OCI-LY7 (cell line): ENCODE measurements around the gene SLC19A1. TPM values are rescaled to one million over a fixed set of nuclear protein-coding genes. Genes with fewer than 3 reads are reported as not detected.
"Not testable (repeated sequence)": the region's sequence is repeated elsewhere in the genome, so short reads cannot be mapped to it uniquely, and the experiment has no call there.

Source experiments
- BruUV-seq: library from RNA; stranded (reverse); fragments of 400-500 nt; replicated peaks from 2 replicates; lab custom pipeline; 2021; lab: Mats Ljungman, UMichigan
- CTCF ChIA-PET: fragments of 300-600 bp; sonication (Branson Sonifier 250); formaldehyde crosslinking; loops from one replicate; lab custom pipeline; 2022; ENCODE audit warnings: antibody characterized with exemption; ENCODE audit not compliant: unreplicated experiment; lab: Charles Lee
- POLR2A ChIA-PET: fragments of 300-600 bp; sonication (Branson Sonifier 250); formaldehyde crosslinking; loops from one replicate; lab custom pipeline; 2022; ENCODE audit warnings: antibody characterized with exemption; lab: Charles Lee
- DNase-seq: peaks from one replicate; pipeline ENCODE4 v3.0.0-alpha.2; 2015; ENCODE audit warnings: low spot score
- H2AFZ ChIP-seq: fragments of 200-600 bp; sonication (generic), shearing (Covaris generic); 2 replicates; pipeline ENCODE4 v1.6.1; 2014; ENCODE audit warnings: mild to moderate bottlenecking, antibody characterized with exemption, low read length, moderate library complexity
- H3K27ac ChIP-seq: fragments of 200-600 bp; sonication (generic); 2 replicates; pipeline ENCODE4 v1.5.1; 2014; ENCODE audit warnings: mixed run types, low read depth, mild to moderate bottlenecking, moderate library complexity, low read length, inconsistent platforms; ENCODE audit not compliant: poor library complexity, severe bottlenecking
- H3K36me3 ChIP-seq: fragments of 200-600 bp; sonication (generic); 2 replicates; pipeline ENCODE4 v1.6.1; 2014; ENCODE audit warnings: mild to moderate bottlenecking, antibody characterized with exemption, low read length, moderate library complexity, mixed read lengths; ENCODE audit not compliant: insufficient read depth
- H3K4me1 ChIP-seq: fragments of 200-600 bp; sonication (generic); 2 replicates; pipeline ENCODE4 v1.5.1; 2014; ENCODE audit warnings: mild to moderate bottlenecking, low read length; ENCODE audit not compliant: insufficient read depth, poor library complexity, severe bottlenecking
- H3K4me2 ChIP-seq: fragments of 200-600 bp; sonication (generic); 2 replicates; pipeline ENCODE4 v1.6.1; 2014; ENCODE audit warnings: mild to moderate bottlenecking, low read length
- H3K4me3 ChIP-seq: fragments of 200-600 bp; sonication (generic); 2 replicates; pipeline ENCODE4 v1.5.1; 2014; ENCODE audit warnings: mild to moderate bottlenecking, low read depth, low read length; ENCODE audit not compliant: poor library complexity, severe bottlenecking
- H3K79me2 ChIP-seq: fragments of 200-600 bp; sonication (generic); 2 replicates; pipeline ENCODE4 v1.6.1; 2016; ENCODE audit warnings: low read depth, mild to moderate bottlenecking, low read length, moderate library complexity, mixed read lengths; ENCODE audit not compliant: insufficient read depth
- H3K9me2 ChIP-seq: fragments of 200-600 bp; sonication (generic); 2 replicates; pipeline ENCODE4 v1.6.1; 2016; ENCODE audit warnings: mild to moderate bottlenecking, low read length, mixed read lengths; ENCODE audit not compliant: insufficient read depth
- H3K9me3 ChIP-seq: fragments of 200-600 bp; sonication (generic); 2 replicates; pipeline ENCODE4 v1.6.1; 2014; ENCODE audit warnings: mild to moderate bottlenecking, mixed run types, low read length, mixed read lengths
- H4K20me1 ChIP-seq: fragments of 200-600 bp; sonication (generic); 2 replicates; pipeline ENCODE4 v1.6.1; 2014; ENCODE audit warnings: mild to moderate bottlenecking, antibody characterized with exemption, low read length, moderate library complexity, mixed read lengths; ENCODE audit not compliant: insufficient read depth
- EZH2phosphoT487 ChIP-seq: fragments of 200-600 bp; sonication (generic); IDR thresholded peaks from 2 replicates; pipeline ENCODE4 v1.6.1; 2018; ENCODE audit warnings: low read depth, borderline replicate concordance, mild to moderate bottlenecking, mixed run types, antibody characterized with exemption, low read length, moderate library complexity, mixed read lengths
- intact Hi-C: fragments of 100-400 bp; cut with micrococcal nuclease; formaldehyde crosslinking; loops from one replicate; pipeline ENCODE4 v1.10.0; 2022; ENCODE audit not compliant: unreplicated experiment
- total RNA-seq, 2 experiments: library from RNA; depleted of rRNA in 1 of 2; stranded (reverse); fragments of >200 nt in 1 of 2; shearing (Covaris generic) in 1 of 2; gene quantifications; 2 replicates each; pipeline ENCODE4 v1.2.3, GENCODE V29; 2014 to 2022
- TF ChIP-seq, protein P1 (sequence below): fragments of 200-600 bp; sonication (generic); conservative IDR thresholded peaks from 2 replicates; pipeline ENCODE4 v1.5.1; 2014; ENCODE audit warnings: mild to moderate bottlenecking, antibody characterized with exemption, low read length, moderate library complexity, mixed read lengths

Gene SLC19A1
- total RNA-seq, 2 experiments from 2014 or later = 17.9 to 41.2 TPM

DNA sequence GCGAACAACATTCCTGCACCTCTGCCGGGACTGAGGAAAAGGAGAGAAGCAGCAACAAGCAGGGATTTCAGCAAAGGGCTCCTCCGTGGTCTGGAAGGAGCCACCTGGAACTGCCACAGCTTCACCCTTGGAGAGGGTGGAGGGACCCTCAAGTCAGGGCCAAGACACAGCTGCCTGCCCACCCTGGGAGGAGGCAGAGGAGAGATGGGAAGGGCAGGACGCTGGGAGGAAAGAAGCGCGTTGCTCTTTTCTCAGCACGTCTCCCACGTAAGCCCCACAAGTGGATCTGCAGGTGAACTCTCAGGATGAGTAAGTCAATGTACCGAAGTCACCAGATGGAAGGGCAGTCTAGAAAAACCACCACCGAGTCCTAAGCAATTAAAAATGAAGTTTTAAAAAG lies 39.6 kb downstream of the SLC19A1 start:
- POLR2A ChIA-PET = no interaction called here
- no TSS peak for BruUV-seq
- CTCF ChIA-PET = no interaction called here

DNA sequence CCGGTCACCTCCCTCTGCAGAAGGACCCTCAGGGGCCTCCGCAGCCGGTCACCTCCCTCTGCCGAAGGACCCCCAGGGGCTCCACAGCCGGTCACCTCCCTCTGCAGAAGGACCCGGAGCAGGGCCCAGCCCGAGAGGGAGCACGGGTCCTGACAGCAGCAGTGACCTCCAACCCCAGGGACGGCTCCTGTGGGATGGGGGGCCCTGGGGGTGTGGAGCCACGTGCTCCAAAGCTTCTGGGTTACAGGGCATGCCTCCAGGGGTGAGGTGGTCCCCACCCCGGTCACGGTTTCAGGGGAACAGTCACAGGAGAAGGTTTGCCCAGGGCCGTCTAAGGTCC lies 40.3 kb downstream of the SLC19A1 start:
- Histone ChIP-seq H4K20me1 (no peaks in the 10 kb centered on the region), H3K9me3 (no peaks in the 10 kb centered on the region), H3K4me2 (no peak overlapping the region), H3K36me3 (no peaks in the 10 kb centered on the region), H3K27ac (no peak overlapping the region), H3K9me2 (no peaks in the 10 kb centered on the region), H3K79me2 (no peaks in the 10 kb centered on the region), H2AFZ (no peak overlapping the region), H3K4me1 (no peaks in the 10 kb centered on the region), H3K4me3 (no peak overlapping the region)
- intact Hi-C loops = no loop called here
- BruUV-seq = no TSS peak
- TF ChIP-seq EZH2phosphoT487 = no peak
- TF ChIP-seq, protein P1, sequence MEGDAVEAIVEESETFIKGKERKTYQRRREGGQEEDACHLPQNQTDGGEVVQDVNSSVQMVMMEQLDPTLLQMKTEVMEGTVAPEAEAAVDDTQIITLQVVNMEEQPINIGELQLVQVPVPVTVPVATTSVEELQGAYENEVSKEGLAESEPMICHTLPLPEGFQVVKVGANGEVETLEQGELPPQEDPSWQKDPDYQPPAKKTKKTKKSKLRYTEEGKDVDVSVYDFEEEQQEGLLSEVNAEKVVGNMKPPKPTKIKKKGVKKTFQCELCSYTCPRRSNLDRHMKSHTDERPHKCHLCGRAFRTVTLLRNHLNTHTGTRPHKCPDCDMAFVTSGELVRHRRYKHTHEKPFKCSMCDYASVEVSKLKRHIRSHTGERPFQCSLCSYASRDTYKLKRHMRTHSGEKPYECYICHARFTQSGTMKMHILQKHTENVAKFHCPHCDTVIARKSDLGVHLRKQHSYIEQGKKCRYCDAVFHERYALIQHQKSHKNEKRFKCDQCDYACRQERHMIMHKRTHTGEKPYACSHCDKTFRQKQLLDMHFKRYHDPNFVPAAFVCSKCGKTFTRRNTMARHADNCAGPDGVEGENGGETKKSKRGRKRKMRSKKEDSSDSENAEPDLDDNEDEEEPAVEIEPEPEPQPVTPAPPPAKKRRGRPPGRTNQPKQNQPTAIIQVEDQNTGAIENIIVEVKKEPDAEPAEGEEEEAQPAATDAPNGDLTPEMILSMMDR = no peak
- DNase-seq = no peak
- POLR2A ChIA-PET = no interaction called here
- CTCF ChIA-PET = no interaction called here

More for the DNA sequence above, 39.6 kb downstream of the SLC19A1 start:
- Histone ChIP-seq H3K36me3 (no peaks in the 10 kb centered on the region), H4K20me1 (no peaks in the 10 kb centered on the region), H3K27ac (no peak overlapping the region), H3K4me3 (no peak overlapping the region), H3K4me2 (no peak overlapping the region), H3K9me2 (no peaks in the 10 kb centered on the region), H3K4me1 (no peaks in the 10 kb centered on the region), H2AFZ (no peak overlapping the region), H3K9me3 (no peaks in the 10 kb centered on the region), H3K79me2 (no peaks in the 10 kb centered on the region)
- DNase-seq = no peak
- no peak for TF ChIP-seq EZH2phosphoT487
- TF ChIP-seq, protein P1 = no peak
- intact Hi-C loops = no loop called here

DNA sequence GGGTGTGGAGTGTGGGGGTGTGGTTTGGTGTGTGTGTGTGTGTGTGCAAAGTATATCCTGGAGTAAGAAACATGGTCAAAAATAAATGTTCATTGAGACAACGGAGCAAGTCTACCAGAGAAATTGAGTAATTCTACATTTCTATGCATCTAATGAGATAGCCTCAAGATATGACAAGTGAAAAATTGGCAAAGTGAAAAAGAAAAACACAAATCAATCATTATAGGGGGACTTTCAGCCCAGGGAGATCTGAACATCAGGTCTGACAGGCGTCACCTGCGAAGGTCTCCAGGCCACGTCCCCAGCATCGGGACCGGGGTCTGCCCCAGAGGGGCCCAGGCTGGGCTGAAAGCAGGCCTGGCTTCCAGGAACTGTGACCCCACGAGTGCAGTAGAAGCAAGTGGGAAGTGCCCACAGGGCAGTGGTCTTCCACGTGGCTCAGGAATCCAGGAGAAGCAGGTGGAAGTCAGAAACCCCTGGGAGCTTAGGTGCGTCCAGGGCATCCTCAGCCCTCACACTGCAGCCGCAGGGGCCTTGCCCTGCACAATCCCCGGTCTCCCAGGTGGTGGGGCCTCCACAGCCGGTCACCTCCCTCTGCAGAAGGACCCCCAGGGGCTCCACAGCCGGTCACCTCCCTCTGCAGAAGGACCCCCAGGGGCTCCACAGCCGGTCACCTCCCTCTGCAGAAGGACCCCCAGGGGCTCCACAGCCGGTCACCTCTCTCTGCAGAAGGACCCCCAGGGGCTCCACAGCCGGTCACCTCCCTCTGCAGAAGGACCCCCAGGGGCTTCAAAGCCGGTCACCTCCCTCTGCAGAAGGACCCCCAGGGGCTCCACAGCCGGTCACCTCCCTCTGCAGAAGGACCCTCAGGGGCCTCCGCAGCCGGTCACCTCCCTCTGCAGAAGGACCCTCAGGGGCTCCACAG lies 40.9 kb downstream of the SLC19A1 start:
- DNase-seq, H3K4me2 ChIP-seq, H3K79me2 ChIP-seq, POLR2A ChIA-PET, H3K36me3 ChIP-seq, BruUV-seq, CTCF ChIA-PET, H3K9me3 ChIP-seq, intact Hi-C loops, H3K9me2 ChIP-seq, H4K20me1 ChIP-seq, H3K4me1 ChIP-seq, H2AFZ ChIP-seq, H3K4me3 ChIP-seq, H3K27ac ChIP-seq: not testable (repeated sequence)
